ENCODE measurements around the gene UBE2H.

DNA sequence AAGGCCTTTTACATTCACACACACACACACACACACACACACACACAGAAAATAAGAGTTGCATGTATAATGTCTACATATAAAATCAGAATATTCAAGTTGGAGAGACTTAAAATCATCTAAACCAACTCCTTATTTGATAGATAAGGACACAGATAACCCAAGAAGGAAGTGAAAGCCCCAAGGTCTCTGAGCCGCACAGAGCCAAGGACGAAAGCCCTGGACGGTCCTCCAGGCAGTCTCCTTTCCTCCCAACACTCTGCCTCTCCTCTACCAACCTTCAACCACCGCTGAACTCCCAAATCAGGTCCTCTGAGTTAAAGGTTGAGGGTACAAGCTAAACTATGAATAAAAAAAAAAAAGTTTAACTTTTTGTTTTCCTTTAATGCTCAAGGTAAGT is 28.2 kb downstream of the UBE2H start:
- TF ChIP-seq, protein P1, sequence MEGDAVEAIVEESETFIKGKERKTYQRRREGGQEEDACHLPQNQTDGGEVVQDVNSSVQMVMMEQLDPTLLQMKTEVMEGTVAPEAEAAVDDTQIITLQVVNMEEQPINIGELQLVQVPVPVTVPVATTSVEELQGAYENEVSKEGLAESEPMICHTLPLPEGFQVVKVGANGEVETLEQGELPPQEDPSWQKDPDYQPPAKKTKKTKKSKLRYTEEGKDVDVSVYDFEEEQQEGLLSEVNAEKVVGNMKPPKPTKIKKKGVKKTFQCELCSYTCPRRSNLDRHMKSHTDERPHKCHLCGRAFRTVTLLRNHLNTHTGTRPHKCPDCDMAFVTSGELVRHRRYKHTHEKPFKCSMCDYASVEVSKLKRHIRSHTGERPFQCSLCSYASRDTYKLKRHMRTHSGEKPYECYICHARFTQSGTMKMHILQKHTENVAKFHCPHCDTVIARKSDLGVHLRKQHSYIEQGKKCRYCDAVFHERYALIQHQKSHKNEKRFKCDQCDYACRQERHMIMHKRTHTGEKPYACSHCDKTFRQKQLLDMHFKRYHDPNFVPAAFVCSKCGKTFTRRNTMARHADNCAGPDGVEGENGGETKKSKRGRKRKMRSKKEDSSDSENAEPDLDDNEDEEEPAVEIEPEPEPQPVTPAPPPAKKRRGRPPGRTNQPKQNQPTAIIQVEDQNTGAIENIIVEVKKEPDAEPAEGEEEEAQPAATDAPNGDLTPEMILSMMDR (conservative IDR thresholded peaks at IDR 0.05; ENCODE audit: low read length): no peak
- no peak for TF ChIP-seq EZH2phosphoT487 (IDR thresholded peaks at IDR 0.05; ENCODE audit: borderline replicate concordance)

Data from Loucy (cell line).